Measurements from ENCODE around the gene LZTS2.

Gene LZTS2

GRCh38 chr10:101000127-101000914, 713 bp downstream of the LZTS2 start:
- no peak for DNase-seq

DNA sequence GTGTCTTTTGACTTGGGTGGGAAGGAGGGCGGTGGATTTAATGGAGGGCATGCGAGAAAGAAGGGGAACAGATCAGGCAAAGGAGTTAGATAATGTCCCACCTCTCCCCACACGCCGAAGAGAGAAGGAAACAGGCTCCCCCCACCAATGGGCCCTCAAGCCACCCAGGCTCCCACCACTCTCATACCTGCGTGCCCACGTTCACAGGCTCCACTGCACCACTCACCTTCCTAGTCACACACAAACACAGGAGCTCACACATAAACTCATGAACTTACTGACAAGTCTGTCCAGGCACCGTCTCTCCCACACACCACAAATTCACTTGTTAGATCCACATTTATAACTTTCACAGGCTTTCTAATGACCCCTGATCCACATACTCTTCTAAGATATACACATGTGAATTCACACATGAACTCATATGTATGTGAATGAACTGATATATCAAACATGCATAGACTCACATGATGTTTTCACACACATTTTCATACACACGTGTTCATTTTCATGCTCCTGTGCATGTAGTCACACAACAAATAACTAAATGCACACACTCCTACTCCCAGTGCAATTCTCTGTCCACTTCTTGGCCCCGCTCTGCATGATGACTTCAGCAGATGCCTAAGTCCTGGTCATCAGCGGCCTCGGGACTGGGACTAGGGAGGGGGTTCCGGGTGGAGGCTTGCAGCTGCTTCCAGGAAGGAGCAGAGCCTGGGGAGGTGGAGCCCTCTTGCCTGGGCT, 1.5 kb downstream of the LZTS2 start:
- DNase-seq = no peak

GRCh38 chr10:101001659-101002035, 2.0 kb downstream of the LZTS2 start:
- no peak for DNase-seq

- DNase-seq = no peak
These were observed 2.8 kb downstream of the LZTS2 start for GRCh38 chr10:101002456-101002855.

GRCh38 chr10:101003639-101004206, 4.1 kb downstream of the LZTS2 start:
- no peak for DNase-seq

DNA sequence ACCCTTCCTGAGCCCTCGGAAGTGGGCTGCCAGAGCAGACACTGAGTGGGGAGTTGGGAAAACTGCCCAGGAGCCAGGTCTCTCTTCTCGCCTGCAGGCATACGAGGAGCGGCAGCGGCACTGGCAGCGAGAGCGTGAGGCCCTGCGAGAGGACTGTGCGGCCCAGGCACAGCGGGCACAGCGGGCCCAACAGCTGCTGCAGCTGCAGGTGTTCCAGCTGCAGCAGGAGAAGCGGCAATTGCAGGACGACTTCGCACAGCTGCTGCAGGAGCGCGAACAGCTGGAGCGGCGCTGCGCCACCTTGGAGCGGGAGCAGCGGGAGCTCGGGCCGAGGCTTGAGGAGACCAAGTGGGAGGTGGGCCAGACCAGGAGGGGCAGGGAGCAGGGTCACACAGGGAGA, 5.8 kb downstream of the LZTS2 start:
- no peak for DNase-seq

- DNase-seq = no peak
These were observed 6.4 kb downstream of the LZTS2 start for GRCh38 chr10:101005869-101006567.

DNA sequence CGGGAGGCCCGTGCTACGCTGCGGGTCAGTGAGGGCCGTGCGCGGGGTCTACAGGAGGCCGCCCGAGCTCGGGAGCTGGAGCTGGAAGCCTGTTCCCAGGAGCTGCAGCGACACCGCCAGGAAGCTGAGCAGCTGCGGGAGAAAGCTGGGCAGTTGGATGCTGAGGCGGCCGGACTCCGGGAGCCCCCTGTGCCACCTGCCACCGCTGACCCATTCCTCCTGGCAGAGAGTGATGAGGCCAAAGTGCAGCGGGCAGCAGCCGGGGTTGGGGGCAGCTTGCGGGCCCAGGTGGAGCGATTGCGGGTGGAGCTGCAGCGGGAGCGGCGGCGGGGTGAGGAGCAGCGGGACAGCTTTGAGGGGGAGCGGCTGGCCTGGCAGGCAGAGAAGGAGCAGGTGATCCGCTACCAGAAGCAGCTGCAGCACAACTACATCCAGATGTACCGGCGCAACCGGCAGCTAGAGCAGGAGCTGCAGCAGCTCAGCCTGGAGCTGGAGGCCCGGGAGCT, 7.0 kb downstream of the LZTS2 start:
- DNase-seq = no peak

DNA sequence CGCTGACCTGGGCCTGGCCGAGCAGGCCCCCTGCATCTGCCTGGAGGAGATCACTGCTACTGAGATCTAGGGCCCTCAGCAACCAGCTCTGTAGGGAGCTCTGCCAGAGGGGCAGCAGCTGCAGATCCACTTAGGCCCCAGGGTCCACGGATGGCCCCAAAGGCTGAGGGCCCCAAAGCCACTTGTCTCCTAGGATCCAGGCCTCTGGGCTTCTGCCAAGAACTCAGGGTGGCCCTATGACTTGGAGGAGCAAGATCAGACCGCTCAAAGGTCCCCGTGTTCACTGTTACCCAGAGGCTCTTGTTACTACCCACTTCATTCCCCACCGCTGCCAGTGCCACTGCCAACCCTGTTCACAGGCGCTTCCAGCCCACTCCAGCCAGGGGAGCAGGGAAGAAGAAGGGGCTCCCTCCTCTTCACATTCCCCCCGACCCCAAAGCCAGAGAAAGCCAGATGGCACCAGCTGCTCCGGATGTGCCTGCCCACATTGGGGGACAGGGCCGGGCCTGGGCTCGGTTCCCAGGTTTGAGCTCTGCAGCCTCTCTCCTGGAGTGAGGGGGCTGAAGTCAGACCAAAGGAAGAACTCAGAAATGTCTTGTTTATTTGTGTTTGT, 7.6 kb downstream of the LZTS2 start:
- DNase-seq = no peak

GRCh38 chr10:101007915-101008822, 8.6 kb downstream of the LZTS2 start:
- no peak for DNase-seq

DNA sequence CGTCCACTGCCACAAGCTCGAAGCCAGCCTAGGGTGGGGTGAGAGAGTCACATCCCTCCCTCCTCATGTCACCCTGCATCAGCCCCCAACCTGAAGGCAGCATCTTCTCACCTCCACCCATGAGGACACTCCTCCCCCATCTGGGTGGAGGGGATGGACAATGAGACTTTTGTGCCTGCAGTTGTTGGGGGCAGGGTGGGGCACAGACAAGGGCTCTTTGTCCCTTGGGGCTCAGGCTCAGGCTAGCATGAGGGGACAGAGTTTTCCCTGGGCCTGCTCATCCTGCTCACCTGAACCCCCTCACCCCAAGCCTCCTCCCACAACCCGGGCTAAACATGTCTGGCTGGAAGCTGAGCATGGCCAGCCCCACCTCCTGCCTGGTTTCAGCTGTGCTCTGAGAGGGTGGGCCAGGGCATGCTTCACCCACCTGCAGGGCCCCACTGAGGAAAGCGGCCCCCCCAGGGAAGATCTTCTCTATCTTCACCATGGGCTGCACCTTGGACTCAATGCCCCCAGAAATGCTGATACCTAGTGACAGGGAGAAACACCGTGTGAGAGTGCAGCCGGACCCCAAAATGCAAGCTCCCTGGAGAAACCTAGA, 9.3 kb downstream of the LZTS2 start:
- no peak for DNase-seq

GRCh38 chr10:101010329-101010728, 10.7 kb downstream of the LZTS2 start:
- DNase-seq = no peak

DNA sequence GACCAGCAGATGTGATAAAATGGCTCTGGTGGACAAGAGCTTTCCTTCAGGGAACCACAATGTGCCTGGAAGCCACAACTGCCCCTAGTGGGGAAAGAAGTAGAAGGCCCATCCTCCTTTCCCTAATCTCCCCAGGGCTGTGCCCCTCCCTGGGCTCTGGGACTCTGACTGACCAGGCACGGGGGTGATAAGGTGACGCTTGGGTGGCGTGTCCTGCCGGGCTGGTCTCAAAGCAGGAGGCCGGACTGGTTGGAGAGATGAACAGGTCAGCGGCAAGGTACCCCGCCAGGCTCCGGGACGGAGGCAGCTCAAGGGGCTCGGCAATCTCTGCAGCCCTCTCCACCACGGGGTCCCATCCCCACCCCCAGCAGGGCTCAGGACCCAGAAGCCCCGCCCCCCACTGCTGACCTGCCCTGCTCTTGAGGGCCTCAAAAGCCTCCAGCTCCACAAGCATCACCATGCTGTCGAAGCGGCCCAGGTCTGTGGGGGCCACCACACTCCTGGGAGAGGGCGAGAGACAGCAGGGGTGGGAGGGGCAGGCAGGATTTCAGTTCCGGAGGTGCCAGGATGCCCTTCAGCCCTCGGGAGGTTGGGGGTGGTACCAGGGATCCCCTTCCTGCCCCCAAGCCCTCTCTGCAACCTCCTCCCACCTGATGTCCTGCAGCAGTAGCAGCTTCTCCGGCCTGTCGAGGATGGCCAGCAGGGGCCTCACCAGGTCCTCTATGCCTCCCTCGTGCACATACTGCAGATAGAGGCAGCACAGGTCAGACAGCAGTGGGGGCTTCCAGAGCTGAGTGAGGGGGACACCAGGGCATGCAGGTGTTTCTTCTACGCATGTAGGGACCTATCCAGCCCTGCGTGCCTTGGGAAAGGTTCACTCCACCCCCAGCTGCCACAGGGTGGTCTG, 12.2 kb downstream of the LZTS2 start:
- DNase-seq = peak; percentile 9

DNA sequence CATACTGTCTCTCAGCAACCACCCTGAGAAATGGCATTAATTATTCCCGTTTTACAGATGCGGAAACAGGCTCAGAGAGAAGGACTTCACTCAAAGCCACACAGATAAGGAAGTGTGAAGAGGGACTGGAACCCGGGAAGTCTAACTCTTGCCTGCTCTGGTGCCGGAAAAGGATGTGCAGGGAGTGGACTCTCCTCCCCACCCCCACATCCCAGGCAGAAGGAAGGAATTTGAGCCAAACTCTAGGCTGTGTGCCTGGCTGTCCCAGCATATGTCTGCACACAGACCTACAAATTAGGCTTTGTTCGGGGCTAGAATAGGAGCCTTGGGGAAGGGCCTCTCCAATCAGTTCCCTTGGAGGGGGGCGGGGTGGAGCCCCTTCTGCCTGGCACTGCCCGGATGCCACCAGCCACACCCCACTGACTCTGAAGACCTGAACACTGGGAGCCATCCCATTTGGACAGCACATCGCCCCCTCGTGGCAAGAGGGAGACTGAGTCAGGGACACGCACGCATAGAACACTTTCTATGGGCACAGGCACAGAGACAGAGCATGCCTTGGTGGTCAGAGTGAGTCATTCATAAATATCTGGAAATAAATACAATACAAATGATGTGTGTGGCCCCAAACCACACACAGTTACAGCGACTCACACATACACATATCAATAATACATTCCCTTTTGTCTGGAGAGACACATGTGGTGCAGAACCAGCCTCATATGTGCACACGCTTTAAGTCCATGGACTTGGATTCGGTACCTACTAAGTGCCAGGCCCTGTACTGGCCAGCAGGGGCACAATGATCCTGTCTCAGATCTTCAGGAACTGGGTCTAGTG, 13.1 kb downstream of the LZTS2 start:
- peak; percentile 84 for DNase-seq

DNA sequence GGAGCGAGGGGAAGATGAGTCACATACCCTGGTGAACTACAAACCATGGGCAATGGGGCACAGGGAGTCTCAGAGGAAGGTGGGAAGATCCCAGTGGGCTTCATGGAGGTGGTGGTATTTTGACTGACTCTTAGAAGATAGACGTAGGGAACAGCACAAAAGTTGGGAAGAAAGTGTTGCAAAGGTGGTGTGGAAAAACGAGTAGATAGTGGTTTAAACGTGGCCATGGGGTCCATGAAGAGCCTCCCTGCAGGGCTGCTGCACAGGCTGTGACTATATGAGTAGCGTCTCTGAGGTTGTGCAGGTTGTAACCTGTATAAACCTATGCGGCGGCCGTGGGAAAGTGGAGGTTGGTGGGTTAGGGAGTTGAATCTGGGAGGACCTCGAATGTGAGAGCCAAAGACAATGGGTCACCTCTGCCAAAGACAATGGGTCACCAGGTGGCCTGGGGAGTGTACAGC, 13.8 kb downstream of the LZTS2 start:
- DNase-seq = no peak

- peak; percentile 55 for DNase-seq
These were observed 14.7 kb downstream of the LZTS2 start for GRCh38 chr10:101014230-101014884.

DNA sequence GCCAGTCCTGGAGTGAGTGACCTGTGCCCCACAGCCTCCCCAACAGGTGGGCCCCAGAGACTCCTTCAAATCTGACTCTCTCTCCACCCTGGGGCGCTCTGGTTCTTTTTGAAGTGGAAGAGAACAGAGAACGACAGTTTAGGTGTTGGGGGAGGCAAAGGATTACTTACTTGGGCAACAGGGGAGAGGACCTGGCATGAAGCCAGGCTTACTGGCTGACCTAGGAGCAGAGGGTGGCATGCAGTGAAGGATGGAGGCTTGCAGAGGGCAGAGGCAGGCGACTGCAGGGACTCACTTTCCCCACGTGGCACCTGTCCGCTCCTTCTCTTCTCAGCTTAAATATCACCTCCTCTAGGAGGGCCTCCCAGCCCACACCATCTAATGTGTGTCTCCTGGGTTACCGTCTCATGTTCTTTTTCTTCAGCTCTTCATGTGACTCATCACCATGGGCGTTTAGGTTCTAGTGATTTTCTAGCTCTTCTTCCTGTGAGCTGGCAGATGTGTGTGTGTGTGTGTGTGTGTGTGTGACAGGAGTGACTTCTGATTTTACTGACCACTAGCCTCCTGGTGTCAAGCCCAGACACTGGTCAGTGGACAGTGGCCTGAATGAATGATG, 15.5 kb downstream of the LZTS2 start:
- DNase-seq = peak; percentile 63

GRCh38 chr10:101015582-101015973, 16.0 kb downstream of the LZTS2 start:
- DNase-seq = no peak
